RWPE2 (cell line): ENCODE measurements around the gene HSP90AA1.
A peak's percentile ranks its signal among the peaks of the same experiment; 100 is the strongest.

ENCODE experiments used
- ATAC-seq: fragments of 200-7000 bp; cut with Tn5 transposase; 3 replicates; pipeline ENCODE4 v1.9.1; 2021; ENCODE audit warnings: low read depth
- DNase-seq: peaks from one replicate; pipeline ENCODE4 v3.0.0-alpha.2; 2020; ENCODE audit warnings: low spot score
- H3K27ac ChIP-seq: fragments of 450-650 bp; 2 replicates; pipeline ENCODE4 v1.5.1; 2017; ENCODE audit warnings: mild to moderate bottlenecking; ENCODE audit not compliant: poor library complexity, severe bottlenecking
- H3K27me3 ChIP-seq: fragments of 250-450 bp; sonication (Bioruptor Pico); 2 replicates; pipeline ENCODE4 v1.5.1; 2021; ENCODE audit warnings: mild to moderate bottlenecking, moderate library complexity; ENCODE audit not compliant: insufficient read depth, poor library complexity, severe bottlenecking
- H3K36me3 ChIP-seq: fragments of 250-450 bp; sonication (Bioruptor Pico); 2 replicates; pipeline ENCODE4 v1.5.1; 2020; ENCODE audit warnings: low read depth, mild to moderate bottlenecking, moderate library complexity
- H3K4me1 ChIP-seq: fragments of 250-450 bp; sonication (Bioruptor Pico); 2 replicates; pipeline ENCODE4 v1.5.1; 2021; ENCODE audit warnings: mild to moderate bottlenecking, moderate library complexity; ENCODE audit not compliant: insufficient read depth, poor library complexity, severe bottlenecking
- H3K4me3 ChIP-seq: fragments of 250-450 bp; sonication (Bioruptor Pico); 2 replicates; pipeline ENCODE4 v1.5.1; 2021; ENCODE audit warnings: mild to moderate bottlenecking, moderate library complexity; ENCODE audit not compliant: severe bottlenecking
- H3K9me3 ChIP-seq: fragments of 250-450 bp; sonication (Bioruptor Pico); 2 replicates; pipeline ENCODE4 v1.5.1; 2021; ENCODE audit warnings: mild to moderate bottlenecking, moderate library complexity; ENCODE audit not compliant: severe bottlenecking
- CTCF ChIP-seq: fragments of 450-650 bp; IDR thresholded peaks from one replicate; pipeline ENCODE4 v1.5.1; 2017; ENCODE audit warnings: mild to moderate bottlenecking, moderate library complexity; ENCODE audit not compliant: poor library complexity, severe bottlenecking

Gene HSP90AA1

GRCh38 chr14:102125546-102125945, 38.7 kb upstream of the HSP90AA1 start:
- H3K4me1 ChIP-seq = peaks cover 20% of the 10 kb centered on the region
- peak overlapping the region; percentile 47 for H3K27ac ChIP-seq
- ATAC-seq (peak; percentile 89), DNase-seq (no peak)
- H3K9me3 ChIP-seq = no peaks in the 10 kb centered on the region
- peaks cover 7% of the 10 kb centered on the region for H3K36me3 ChIP-seq
- no peak overlapping the region for H3K4me3 ChIP-seq
- no peaks in the 10 kb centered on the region for H3K27me3 ChIP-seq
- no peak for TF ChIP-seq CTCF

GRCh38 chr14:102124419-102124818, 37.6 kb upstream of the HSP90AA1 start:
- no peak for TF ChIP-seq CTCF
- no peak overlapping the region for H3K27ac ChIP-seq
- DNase-seq (no peak), ATAC-seq (no peak)
- H3K27me3 ChIP-seq = no peaks in the 10 kb centered on the region
- no peak overlapping the region for H3K4me3 ChIP-seq
- H3K4me1 ChIP-seq = peaks cover 20% of the 10 kb centered on the region
- no peaks in the 10 kb centered on the region for H3K9me3 ChIP-seq
- H3K36me3 ChIP-seq = peaks cover 7% of the 10 kb centered on the region

GRCh38 chr14:102121567-102121966, 34.7 kb upstream of the HSP90AA1 start:
- H3K4me3 ChIP-seq = no peak overlapping the region
- no peak for ATAC-seq
- H3K27ac ChIP-seq = no peak overlapping the region
- H3K9me3 ChIP-seq = no peaks in the 10 kb centered on the region
- TF ChIP-seq CTCF = no peak
- H3K4me1 ChIP-seq = peaks cover 18% of the 10 kb centered on the region
- no peak for DNase-seq
- H3K27me3 ChIP-seq = no peaks in the 10 kb centered on the region
- peaks cover 7% of the 10 kb centered on the region for H3K36me3 ChIP-seq

GRCh38 chr14:102120888-102121287, 34.0 kb upstream of the HSP90AA1 start:
- DNase-seq = peak; percentile 4
- no peak for TF ChIP-seq CTCF
- H3K27me3 ChIP-seq = no peaks in the 10 kb centered on the region
- peaks cover 7% of the 10 kb centered on the region for H3K36me3 ChIP-seq
- no peak for ATAC-seq
- no peak overlapping the region for H3K27ac ChIP-seq
- H3K9me3 ChIP-seq = no peaks in the 10 kb centered on the region
- H3K4me3 ChIP-seq = no peak overlapping the region
- H3K4me1 ChIP-seq = peaks cover 11% of the 10 kb centered on the region

- TF ChIP-seq CTCF = no peak
- Histone ChIP-seq H3K9me3 (no peaks in the 10 kb centered on the region), H3K4me3 (no peak overlapping the region), H3K27ac (no peak overlapping the region), H3K27me3 (no peaks in the 10 kb centered on the region), H3K4me1 (no peaks in the 10 kb centered on the region), H3K36me3 (no peaks in the 10 kb centered on the region)
- peak; percentile 37 for DNase-seq
- ATAC-seq = no peak
Observed at GRCh38 chr14:102117852-102118251, 31.0 kb upstream of the HSP90AA1 start.
